ENCODE measurements around the gene CRY1. TPM values are rescaled to one million over a fixed set of nuclear protein-coding genes. Genes with fewer than 3 reads are reported as not detected.

CRY1 gene
- polyA plus RNA-seq, 1 of the 3 experiments (the other 2 are of a cell fraction): 4.9 TPM

- no peak overlapping the region for H3K27ac ChIP-seq (ENCODE audit: low read depth in 2 of 2, low read length in 1 of 2)
- 48% methylated on average over 3 of the region's 3 CpGs for WGBS (ENCODE audit: low lambda C conversion rate)
- no peak overlapping the region for H2AFZ ChIP-seq (ENCODE audit: low read depth)
- TF ChIP-seq USF1 (IDR thresholded peaks at IDR 0.05; ENCODE audit: borderline replicate concordance, low read depth) (no peak), MEF2A (IDR thresholded peaks at IDR 0.05; ENCODE audit: borderline replicate concordance, low read depth) (no peak), REST (IDR thresholded peaks at IDR 0.05; ENCODE audit: low read depth, low read length) (no peak), NFIC (IDR thresholded peaks at IDR 0.05; ENCODE audit: borderline replicate concordance) (no peak), GATA2 (CRISPR knock-in tag; IDR thresholded peaks at IDR 0.05) (no peak), TEAD4 (IDR thresholded peaks at IDR 0.05; ENCODE audit: borderline replicate concordance, insufficient read depth) (no peak), YY1 (IDR thresholded peaks at IDR 0.05; ENCODE audit: low read depth) (no peak), FOXJ3 (CRISPR knock-in tag; IDR thresholded peaks at IDR 0.05) (no peak), SIN3A (IDR thresholded peaks at IDR 0.05; ENCODE audit: borderline replicate concordance, low read depth, low read length) (no peak), TCF12 (IDR thresholded peaks at IDR 0.05) (no peak), NRF1 (IDR thresholded peaks at IDR 0.05; ENCODE audit: low read depth, low read length) (no peak), CTCF (IDR thresholded peaks at IDR 0.05) (no peak), MAX (IDR thresholded peaks at IDR 0.05; ENCODE audit: low read depth) (no peak), MXI1 (IDR thresholded peaks at IDR 0.05; ENCODE audit: low read depth, low read length) (no peak), IRF3 (IDR thresholded peaks at IDR 0.05; ENCODE audit: low read depth, low read length) (no peak), RXRA (IDR thresholded peaks at IDR 0.05; ENCODE audit: borderline replicate concordance, low read depth) (no peak), RAD21 (IDR thresholded peaks at IDR 0.05; ENCODE audit: low read length) (no peak), POLR2AphosphoS5 (IDR thresholded peaks at IDR 0.05; ENCODE audit: low read depth, low read length) (no peak), EZH2phosphoT487 (IDR thresholded peaks at IDR 0.05; ENCODE audit: borderline replicate concordance, low read depth) (no peak), RFX5 (IDR thresholded peaks at IDR 0.05; ENCODE audit: low read length) (no peak)
- H3K4me1 ChIP-seq (ENCODE audit: control insufficient read depth in 1 of 2, insufficient read depth in 2 of 2, low read depth in 1 of 2, low read length in 1 of 2): peaks cover 0 to 7% of the 10 kb centered on the region in 2 experiments; a peak in 2 of 4 replicates
- 0 out of 2 replicates have a peak, but pooled peaks cover 3% of the 10 kb centered on the region for H3K79me2 ChIP-seq (ENCODE audit: insufficient read depth)
- no peak overlapping the region for H3K4me3 ChIP-seq (ENCODE audit: low read depth in 2 of 2, low read length in 1 of 2)
- CTCF ChIA-PET: no interaction called here
- no peaks in the 10 kb centered on the region for H3K9me2 ChIP-seq
- no peaks in the 10 kb centered on the region for H3K27me3 ChIP-seq (ENCODE audit: insufficient read depth)
- no peaks in the 10 kb centered on the region for H3K9me3 ChIP-seq
- no peak overlapping the region for H3K4me2 ChIP-seq
- no peaks in the 10 kb centered on the region for H3K36me3 ChIP-seq (replicated peaks in 1 of 2; ENCODE audit: control insufficient read depth in 1 of 2, insufficient read depth in 2 of 2, low read length in 1 of 2)
- peaks cover 11% of the 10 kb centered on the region for H3F3A ChIP-seq (replicated peaks; ENCODE audit: insufficient read depth)
- POLR2A ChIA-PET: no interaction called here
- no peak for DNase-seq
- no peak overlapping the region for H3K9ac ChIP-seq
- H4K20me1 ChIP-seq (ENCODE audit: insufficient read depth): peaks cover 4% of the 10 kb centered on the region; the same call in 1 of the 2 replicates
Measured at GRCh38 chr12:107096571-107096970, 3.2 kb upstream of the CRY1 start.
